OCI-LY1 (cell line): Measurements from ENCODE around the gene LEF1.

ENCODE experiments used
- H2AFZ ChIP-seq: fragments of 200-600 bp; sonication (generic), shearing (Covaris generic); 2 replicates; pipeline ENCODE4 v1.6.0; 2014; ENCODE audit warnings: antibody characterized with exemption, mild to moderate bottlenecking, low read length
- H3F3A ChIP-seq: fragments of 200-600 bp; sonication (generic), shearing (Covaris generic); 2 replicates; pipeline ENCODE4 v1.6.0; 2014; ENCODE audit warnings: mild to moderate bottlenecking, antibody characterized with exemption, low read length, moderate library complexity; ENCODE audit not compliant: insufficient read depth
- H3K27ac ChIP-seq: fragments of 200-600 bp; sonication (generic); 2 replicates; pipeline ENCODE4 v1.5.1; 2014; ENCODE audit warnings: low read length, mixed run types, mild to moderate bottlenecking, low read depth; ENCODE audit not compliant: poor library complexity, severe bottlenecking
- H3K27me3 ChIP-seq: fragments of 200-600 bp; sonication (generic); 2 replicates; pipeline ENCODE4 v1.6.0; 2014; ENCODE audit warnings: antibody characterized with exemption, mild to moderate bottlenecking, low read length, moderate library complexity; ENCODE audit not compliant: insufficient read depth
- H3K36me3 ChIP-seq: fragments of 200-600 bp; sonication (generic); 2 replicates; pipeline ENCODE4 v1.6.1; 2014; ENCODE audit warnings: mild to moderate bottlenecking, antibody characterized with exemption, low read length, moderate library complexity, mixed read lengths; ENCODE audit not compliant: insufficient read depth
- H3K4me1 ChIP-seq: fragments of 200-600 bp; sonication (generic); 2 replicates; pipeline ENCODE4 v1.5.1; 2014; ENCODE audit warnings: mild to moderate bottlenecking, low read length, moderate library complexity; ENCODE audit not compliant: insufficient read depth, severe bottlenecking
- H3K4me2 ChIP-seq: fragments of 200-600 bp; sonication (generic), shearing (Covaris generic); 2 replicates; pipeline ENCODE4 v1.6.1; 2014; ENCODE audit warnings: low read length
- H3K4me3 ChIP-seq: fragments of 200-600 bp; sonication (generic); 2 replicates; pipeline ENCODE4 v1.5.1; 2014; ENCODE audit warnings: low read length, low read depth, mild to moderate bottlenecking, mixed read lengths; ENCODE audit not compliant: poor library complexity, severe bottlenecking
- H3K79me2 ChIP-seq: fragments of 200-600 bp; shearing (Covaris generic); 2 replicates; pipeline ENCODE4 v1.6.1; 2016; ENCODE audit warnings: mixed run types, low read length, mixed read lengths; ENCODE audit not compliant: insufficient read depth
- H3K9ac ChIP-seq: fragments of 200-600 bp; sonication (generic), shearing (Covaris generic); 2 replicates; pipeline ENCODE4 v1.6.1; 2014; ENCODE audit warnings: mild to moderate bottlenecking, low read length, mixed read lengths
- H3K9me2 ChIP-seq: fragments of 200-600 bp; sonication (generic), shearing (Covaris generic); 2 replicates; pipeline ENCODE4 v1.6.1; 2014; ENCODE audit warnings: low read depth, mild to moderate bottlenecking, low read length, mixed read lengths
- H3K9me3 ChIP-seq: fragments of 200-600 bp; shearing (Covaris generic); 2 replicates; pipeline ENCODE4 v1.6.1; 2014; ENCODE audit warnings: low read length, mixed read lengths
- H4K20me1 ChIP-seq: fragments of 200-600 bp; sonication (generic), shearing (Covaris generic); 2 replicates; pipeline ENCODE4 v1.6.0; 2016; ENCODE audit warnings: mild to moderate bottlenecking, low read length; ENCODE audit not compliant: insufficient read depth
- EZH2 ChIP-seq: fragments of 200-600 bp; sonication (generic), shearing (Covaris generic); IDR thresholded peaks from 2 replicates; pipeline ENCODE4 v1.8.0; 2017; ENCODE audit warnings: borderline replicate concordance, mixed run types, mild to moderate bottlenecking, antibody characterized with exemption, low read length, moderate library complexity, mixed read lengths
- TF ChIP-seq, protein P1 (sequence below): fragments of 200-600 bp; sonication (generic), shearing (Covaris generic); IDR thresholded peaks from 2 replicates; pipeline ENCODE4 v1.5.1; 2017; ENCODE audit warnings: mild to moderate bottlenecking, antibody characterized with exemption, low read length, moderate library complexity, mixed read lengths

Gene LEF1

DNA sequence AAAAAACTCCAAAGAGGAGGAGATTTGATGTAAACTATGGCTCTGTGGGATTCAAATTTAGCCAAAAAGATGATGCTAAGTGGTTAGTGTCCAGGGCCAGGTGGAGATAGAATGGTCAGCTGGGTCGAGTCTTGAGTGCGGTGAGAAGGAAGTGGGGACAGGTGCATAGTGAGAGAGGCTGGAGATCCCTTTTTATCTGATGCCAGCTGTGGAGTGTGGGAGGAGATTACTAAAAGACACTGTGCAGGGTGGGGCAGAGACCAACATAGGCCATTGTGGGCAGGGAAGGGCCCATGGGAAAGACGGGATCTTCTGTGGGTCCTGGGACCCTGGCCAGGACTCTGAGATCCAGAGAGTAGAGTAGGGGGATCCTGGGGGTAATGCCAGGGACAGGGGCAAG is 34.6 kb upstream of the LEF1 start:
- Histone ChIP-seq H2AFZ (no peak overlapping the region), H3K9me3 (no peaks in the 10 kb centered on the region), H4K20me1 (no peaks in the 10 kb centered on the region), H3K36me3 (no peaks in the 10 kb centered on the region), H3K27me3 (no peaks in the 10 kb centered on the region), H3K4me3 (no peak overlapping the region), H3K4me1 (no peaks in the 10 kb centered on the region), H3K9ac (no peak overlapping the region), H3K79me2 (no peaks in the 10 kb centered on the region), H3K9me2 (no peaks in the 10 kb centered on the region), H3F3A (no peaks in the 10 kb centered on the region), H3K27ac (no peak overlapping the region), H3K4me2 (no peak overlapping the region)
- TF ChIP-seq, protein P1, sequence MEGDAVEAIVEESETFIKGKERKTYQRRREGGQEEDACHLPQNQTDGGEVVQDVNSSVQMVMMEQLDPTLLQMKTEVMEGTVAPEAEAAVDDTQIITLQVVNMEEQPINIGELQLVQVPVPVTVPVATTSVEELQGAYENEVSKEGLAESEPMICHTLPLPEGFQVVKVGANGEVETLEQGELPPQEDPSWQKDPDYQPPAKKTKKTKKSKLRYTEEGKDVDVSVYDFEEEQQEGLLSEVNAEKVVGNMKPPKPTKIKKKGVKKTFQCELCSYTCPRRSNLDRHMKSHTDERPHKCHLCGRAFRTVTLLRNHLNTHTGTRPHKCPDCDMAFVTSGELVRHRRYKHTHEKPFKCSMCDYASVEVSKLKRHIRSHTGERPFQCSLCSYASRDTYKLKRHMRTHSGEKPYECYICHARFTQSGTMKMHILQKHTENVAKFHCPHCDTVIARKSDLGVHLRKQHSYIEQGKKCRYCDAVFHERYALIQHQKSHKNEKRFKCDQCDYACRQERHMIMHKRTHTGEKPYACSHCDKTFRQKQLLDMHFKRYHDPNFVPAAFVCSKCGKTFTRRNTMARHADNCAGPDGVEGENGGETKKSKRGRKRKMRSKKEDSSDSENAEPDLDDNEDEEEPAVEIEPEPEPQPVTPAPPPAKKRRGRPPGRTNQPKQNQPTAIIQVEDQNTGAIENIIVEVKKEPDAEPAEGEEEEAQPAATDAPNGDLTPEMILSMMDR, result no peak
- no peak for TF ChIP-seq EZH2

- no peaks in the 10 kb centered on the region for H3K4me1 ChIP-seq
- no peaks in the 10 kb centered on the region for H3F3A ChIP-seq
- H3K9me2 ChIP-seq, result no peaks in the 10 kb centered on the region
- H3K9me3 ChIP-seq, result no peaks in the 10 kb centered on the region
- H2AFZ ChIP-seq, result no peak overlapping the region
- no peaks in the 10 kb centered on the region for H3K27me3 ChIP-seq
- no peaks in the 10 kb centered on the region for H3K36me3 ChIP-seq
- no peak overlapping the region for H3K4me2 ChIP-seq
- H3K4me3 ChIP-seq, result no peak overlapping the region
- no peaks in the 10 kb centered on the region for H4K20me1 ChIP-seq
- no peak overlapping the region for H3K27ac ChIP-seq
- no peak overlapping the region for H3K9ac ChIP-seq
- no peaks in the 10 kb centered on the region for H3K79me2 ChIP-seq
- TF ChIP-seq, protein P1, result no peak
- no peak for TF ChIP-seq EZH2
These were observed 33.0 kb upstream of the LEF1 start for GRCh38 chr4:108201774-108202173.

- H3K9ac ChIP-seq, result no peak overlapping the region
- no peaks in the 10 kb centered on the region for H3K4me1 ChIP-seq
- no peaks in the 10 kb centered on the region for H3K36me3 ChIP-seq
- H3K4me3 ChIP-seq, result no peak overlapping the region
- no peak overlapping the region for H2AFZ ChIP-seq
- no peaks in the 10 kb centered on the region for H4K20me1 ChIP-seq
- H3K27ac ChIP-seq, result no peak overlapping the region
- H3F3A ChIP-seq, result no peaks in the 10 kb centered on the region
- no peaks in the 10 kb centered on the region for H3K27me3 ChIP-seq
- TF ChIP-seq, protein P1, result no peak
- no peak for TF ChIP-seq EZH2
- no peaks in the 10 kb centered on the region for H3K9me3 ChIP-seq
- H3K79me2 ChIP-seq, result no peaks in the 10 kb centered on the region
- H3K9me2 ChIP-seq, result no peaks in the 10 kb centered on the region
- H3K4me2 ChIP-seq, result no peak overlapping the region
These were observed 31.1 kb upstream of the LEF1 start for GRCh38 chr4:108199881-108200280.
